ENCODE data around the gene C7orf25.
"Not testable (repeated sequence)": the region's sequence is repeated elsewhere in the genome, so short reads cannot be mapped to it uniquely, and the experiment has no call there.

The C7orf25 gene

DNA sequence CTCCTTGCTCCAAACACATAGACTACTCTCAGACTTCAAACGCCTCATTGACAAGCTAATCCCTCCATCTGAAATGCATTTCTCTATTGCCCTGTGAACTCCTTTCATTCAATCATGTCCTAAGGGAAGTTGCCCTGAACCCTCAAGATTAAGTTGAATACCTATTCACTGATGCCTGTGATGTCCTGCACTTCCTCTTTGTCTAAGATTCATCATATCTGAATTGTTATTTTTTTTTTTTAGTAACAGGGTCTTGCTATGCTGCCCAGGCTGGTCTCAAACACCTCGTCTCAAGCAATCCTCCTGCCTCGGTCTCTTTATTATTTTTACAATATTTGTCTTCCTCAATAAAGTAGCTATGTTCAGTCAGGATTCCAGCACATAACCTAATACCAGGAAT is 16.9 kb upstream of the C7orf25 start:
- FAIRE-seq, result no peak

DNA sequence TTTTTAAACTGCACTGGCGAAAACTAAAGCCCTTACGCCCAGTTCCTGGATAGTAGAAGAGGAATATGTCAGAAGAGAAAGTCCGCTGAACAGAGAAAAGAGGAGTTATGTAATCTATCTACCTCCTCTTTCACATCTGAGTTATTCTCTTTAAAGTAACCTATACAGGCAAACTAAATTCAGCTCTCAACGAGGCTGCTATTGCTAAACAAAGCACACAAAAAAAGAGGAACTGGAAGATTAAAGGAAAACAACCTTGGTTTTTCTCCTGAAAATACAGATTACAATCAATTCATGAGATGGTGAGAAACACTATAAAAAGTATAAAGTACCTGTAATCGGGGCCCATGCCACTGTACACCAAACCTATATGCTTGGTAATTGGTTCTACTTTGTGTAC is 14.3 kb upstream of the C7orf25 start:
- FAIRE-seq, result no peak

DNA sequence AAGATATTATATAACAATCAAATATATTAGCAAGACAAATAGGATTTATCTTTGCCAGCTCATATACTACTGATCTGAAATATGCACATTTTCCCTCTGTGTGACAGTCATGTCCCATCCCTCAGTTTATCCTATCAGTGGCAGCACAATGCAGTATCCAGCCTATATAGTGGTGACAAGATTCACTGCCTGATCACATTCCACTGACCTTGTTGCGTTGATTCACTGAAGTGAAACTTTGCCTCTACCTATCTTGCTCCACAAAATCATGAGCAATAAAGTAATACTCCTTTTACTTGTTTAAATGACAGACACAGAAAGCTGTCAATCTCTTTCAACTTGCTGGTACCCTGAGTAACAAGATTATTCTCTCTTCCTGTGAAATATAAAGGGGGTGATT is 13.8 kb upstream of the C7orf25 start:
- FAIRE-seq, result no peak

DNA sequence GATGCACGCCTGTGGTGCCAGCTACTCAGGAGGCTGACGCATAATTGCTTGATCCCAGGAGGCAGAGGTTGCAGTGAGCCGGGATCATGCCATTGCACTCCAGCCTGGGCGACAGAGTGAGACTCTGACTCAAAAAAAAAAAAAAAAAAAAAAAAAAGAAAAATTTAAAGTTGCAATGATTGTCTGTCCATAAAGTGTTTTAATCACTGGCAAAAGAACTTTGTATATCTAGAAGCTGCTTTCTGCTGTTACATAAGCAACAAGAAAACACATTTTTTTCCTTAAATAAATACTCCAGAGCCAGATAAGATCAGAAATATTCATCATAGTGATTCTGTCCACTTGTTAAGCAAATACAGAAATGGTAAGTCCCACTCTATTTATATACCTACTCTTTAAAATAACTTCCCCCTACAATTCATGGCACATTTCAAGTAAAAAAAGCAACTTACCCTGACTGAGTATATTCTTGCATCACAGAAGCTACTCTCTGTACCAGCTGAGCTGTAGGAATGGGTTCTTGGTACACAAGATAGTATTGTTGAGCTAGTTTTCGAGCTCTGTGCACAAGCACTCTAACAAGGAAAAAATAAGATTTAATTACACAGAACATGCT is 12.5 kb upstream of the C7orf25 start:
- FAIRE-seq, result no peak

DNA sequence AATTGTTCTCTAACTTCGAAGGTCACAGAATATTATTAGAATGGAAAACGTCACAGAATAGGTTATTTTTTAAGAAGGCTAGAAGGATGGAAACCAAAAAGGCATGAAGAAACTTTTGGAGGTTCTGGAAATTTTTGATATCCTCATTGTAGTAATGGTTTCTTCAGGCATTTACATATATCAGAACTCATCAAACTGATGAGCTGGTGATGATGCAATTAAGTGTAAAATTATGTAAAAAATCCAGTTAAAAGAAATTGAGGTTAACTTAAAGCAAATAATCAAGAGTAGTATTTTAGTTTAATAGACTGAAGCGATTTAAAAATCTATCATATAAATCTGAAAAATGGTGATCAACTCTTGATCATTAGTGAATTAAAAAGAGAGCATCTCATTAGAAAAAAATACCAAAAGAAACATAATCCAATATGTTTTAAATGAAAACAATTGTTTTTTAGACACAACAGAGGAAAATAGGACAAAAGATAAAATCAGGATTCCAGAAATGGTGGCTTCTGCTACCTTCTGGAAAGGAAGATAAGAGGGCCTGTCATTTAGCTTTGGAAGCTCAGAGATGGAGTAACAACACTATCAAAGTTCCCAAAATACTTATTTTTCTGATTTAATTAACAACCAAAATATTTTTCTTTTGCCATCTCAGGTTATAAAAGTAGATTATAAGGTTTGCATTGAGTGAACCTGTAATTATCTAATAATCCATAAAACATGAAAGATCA is 10.3 kb upstream of the C7orf25 start:
- peak; percentile 55 for FAIRE-seq

DNA sequence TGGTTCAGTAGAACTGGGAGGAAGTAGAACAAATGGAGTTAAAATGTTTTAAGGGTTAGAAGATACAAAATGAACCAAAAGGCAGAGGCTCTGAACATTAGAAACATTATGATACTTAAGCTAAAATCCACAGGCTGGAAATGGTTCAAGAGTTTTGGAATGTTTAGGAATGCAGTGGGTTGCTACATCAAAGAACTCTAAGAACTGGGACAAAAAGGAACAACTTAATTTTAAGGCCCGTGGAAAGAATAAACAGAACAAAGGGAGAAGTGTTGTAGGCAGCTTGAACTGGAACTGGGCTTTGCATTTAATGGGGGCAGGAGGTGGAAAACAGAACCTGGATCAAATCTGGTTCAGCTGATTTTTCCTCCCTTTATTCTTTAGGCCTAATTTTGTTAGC is 3.5 kb upstream of the C7orf25 start:
- no peak for FAIRE-seq

DNA sequence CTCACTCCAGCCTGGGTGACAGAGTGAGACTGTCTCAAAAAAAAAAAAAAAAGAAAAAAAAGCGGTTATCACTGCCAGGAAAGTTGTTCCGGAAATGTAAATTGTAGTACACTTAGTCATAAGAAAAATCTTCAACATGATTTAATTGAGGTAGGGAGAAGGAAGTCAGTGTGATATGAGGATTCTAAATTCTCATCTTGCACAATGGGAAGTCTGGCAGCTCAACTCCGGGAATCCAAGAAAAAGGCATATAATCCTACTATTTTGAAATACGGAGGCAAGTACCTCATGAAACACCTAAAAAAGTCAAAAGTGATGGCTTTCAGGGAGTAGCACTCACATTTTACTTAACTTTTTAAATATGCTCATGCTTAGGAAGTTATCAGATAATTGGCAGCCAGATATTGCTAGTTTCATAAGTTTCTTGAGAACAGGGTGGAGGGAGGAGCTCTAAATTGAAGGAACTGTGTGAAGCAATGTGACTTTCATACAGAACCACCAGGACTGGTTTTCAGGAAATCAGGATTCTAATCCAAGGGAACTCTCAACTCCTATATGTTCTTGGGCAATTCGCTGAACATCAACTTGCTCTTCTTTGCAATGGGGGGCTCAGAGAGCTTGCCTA is 2.7 kb upstream of the C7orf25 start:
- FAIRE-seq, result no peak

DNA sequence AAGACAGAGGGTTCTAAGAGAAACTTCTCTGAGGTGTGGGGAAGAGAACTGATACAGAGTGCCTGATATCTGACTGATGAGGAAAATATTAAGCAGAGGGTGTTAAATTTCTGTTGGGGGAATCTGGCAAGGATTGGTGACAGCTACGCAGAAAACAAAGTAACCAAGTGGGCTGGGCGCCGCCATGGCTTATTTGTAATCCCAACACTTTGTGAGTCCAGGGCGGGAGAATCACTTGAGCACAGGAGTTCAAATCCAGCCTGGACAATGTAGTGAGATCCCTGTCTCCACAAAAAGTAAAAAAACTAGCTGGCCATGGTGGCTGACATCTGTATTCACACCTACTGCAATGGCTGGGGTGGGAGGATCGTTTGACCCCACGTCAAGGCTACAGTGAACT is 2.1 kb upstream of the C7orf25 start:
- FAIRE-seq, result no peak

DNA sequence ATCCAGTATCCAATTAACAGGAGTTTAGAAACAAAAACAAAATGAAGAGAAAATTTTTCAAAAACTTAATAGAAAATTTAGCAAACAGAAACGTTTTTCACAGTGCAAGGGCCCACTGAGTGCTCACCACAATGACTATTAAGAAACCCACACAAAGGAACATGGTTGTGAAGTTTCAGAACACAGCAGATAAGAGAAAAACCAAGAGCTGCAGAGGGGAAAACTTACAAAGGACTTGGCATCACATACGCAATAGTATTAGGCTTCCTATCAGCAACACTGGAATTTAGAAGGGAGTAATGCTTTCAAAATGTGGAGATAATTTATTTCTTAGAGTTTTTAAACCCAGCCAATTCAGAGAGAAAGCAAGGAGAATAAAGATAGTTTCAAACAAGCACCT is 1.7 kb upstream of the C7orf25 start:
- FAIRE-seq, result no peak

DNA sequence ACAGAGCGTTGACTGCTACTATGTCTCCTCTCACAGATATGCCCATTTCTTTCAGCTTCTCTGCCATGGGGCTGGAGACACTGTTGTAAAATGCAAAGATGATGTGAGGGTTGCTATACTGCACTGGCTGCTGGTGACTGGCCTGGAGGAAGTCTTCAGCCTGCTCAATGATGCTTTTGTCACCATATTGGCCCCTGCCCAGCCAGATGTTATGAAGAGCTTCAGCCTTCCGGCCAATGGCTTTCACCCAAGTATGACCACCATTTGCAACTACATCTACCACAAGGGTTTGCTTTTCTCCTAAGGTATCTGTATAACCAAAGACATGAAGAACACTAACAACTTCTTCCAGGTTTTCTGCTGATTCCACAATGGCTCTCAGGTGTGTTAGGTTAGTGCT is 1.6 kb downstream of the C7orf25 start:
- no peak for FAIRE-seq

DNA sequence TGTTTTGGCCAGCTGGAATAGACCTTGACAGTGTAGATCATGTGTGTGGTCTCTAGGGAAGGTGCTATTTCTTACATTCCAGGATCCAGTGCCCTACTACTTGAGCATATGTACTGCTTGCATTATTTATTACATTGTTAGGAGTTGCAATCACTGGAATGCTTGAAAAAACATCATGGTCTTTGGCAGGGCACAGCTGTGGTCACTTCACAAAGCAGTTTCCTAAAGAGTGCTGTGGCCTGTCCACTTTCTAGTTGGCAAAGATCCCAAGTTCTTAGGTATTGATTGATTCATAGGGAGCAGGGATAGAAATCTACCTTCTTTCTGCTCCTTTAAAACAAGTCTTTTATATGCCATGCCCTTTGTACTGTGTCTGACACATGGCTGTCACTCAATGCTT is 4.6 kb downstream of the C7orf25 start:
- no peak for FAIRE-seq

DNA sequence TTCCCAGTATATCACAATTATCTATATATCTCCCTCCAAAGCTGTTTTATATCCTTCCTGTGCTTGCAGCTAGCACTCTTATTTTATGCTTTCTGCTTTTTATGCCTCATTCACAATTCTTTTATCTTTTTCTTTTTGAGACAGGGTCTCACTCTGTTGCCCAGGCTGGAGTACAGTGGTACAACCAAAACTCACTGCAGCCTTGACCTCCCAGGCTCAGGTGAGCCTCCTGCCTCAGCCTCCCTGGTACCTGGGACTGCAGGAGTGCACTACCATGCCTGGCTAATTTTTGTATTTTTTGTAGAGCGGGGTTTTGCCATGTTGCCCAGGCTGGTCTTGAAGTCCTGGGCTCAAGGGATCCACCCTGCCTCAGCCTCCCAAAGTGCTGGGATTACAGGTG is 5.7 kb downstream of the C7orf25 start:
- FAIRE-seq, result no peak

DNA sequence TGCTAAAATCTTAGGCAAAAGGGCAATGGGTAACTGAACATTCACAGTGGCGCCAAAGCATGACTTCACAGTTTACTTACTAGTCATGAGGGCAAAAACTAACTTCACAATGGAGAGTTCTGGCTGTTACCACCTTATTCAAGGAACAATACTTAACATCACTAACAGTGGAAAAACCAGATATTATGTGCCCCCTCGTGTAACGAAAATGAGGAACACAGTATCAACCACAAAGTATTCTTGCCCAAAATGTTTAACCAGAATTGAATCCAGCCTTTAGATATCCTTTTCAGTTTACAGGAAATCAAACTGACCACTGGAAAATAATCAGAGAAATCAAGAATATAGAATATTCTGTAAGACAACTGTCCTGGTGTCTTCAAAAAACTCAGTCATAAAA is 9.5 kb downstream of the C7orf25 start:
- no peak for FAIRE-seq

DNA sequence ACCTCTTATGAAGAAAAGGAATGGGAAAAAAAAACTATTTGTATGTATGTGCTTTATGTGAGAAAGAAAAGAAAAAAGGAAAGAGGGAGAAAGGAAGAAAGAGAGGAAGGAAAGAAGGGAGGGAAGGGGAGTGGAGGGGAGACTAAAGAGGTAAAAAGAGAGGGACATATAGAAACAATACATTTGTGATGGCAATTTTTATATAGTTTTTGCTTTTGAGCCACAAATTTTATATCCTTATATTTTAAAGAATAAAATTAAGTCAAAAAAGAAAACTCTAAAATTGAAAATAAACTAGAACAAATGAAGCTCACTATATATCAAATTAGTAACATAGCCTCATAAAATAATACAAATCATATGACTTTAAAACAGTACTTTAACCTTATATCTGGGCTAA is 11.0 kb downstream of the C7orf25 start:
- FAIRE-seq, result no peak

DNA sequence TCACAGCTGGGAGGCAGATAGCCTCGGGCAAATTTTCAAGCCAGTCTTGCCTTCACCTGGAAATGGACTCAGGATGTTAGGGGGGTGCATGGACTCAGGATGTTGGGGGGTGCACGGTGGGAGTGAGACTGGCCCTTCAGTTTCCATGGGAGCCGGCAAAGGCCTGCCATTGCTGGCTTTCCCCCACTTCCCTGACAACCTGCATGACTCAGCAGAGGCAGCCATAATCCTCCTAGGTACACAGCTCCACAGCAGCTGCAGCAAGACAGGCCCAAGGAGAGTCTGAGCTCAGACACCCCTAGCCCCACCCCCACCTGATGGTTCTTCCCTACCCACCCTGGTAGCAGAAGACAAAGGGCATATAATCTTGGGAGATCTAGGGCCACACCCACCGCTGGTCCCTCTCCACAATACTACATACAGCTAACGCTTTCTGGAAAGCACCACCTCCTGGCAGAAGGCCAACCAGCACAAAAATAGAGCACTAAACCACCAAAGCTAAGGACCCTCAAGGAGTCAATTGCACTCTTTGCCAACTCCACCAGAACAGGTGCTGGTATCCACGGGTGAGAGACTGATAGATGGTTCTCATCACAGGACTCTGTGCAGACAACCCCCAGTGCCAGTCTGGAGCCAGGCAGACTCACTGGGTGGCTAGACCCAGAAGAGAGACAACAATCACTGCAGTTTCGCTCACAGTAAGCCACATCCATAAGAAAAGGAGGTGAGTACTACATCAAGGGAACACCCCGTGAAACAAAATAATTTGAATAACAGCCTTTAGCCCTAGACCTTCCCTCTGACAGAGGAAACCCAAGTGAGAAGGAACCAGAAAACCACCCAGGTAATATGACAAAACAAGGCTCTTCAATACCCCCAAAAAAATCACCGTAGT is 18.3 kb downstream of the C7orf25 start:
- FAIRE-seq, result no peak

DNA sequence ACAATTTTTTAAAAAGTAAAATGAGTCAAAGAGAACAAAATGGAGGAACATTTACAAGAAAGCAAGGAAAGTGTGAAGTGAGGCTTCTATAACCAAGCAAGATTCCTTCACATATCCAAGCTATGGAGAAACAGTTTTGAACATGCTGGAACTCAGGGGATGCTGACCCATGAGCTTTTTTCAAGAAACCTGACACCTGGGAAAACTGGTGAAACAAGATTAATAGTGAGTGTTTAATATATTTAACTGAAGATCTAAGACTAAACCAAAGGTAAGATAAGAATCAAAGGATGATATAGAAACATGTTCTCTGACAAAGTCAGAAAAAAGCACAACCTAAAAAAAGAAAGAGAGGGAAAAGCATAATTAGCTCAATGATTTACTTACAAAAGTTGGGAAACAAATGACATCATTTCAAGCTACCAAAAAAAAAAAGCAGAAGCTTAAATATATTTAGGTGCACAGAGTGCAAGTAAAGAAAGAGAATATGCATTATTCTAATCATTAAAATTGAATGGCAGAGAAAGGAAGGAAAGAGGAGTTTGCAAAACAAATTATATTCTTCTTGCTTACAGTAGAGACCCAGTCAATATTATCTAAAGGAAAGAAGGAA is 24.9 kb downstream of the C7orf25 start:
- no peak for FAIRE-seq

DNA sequence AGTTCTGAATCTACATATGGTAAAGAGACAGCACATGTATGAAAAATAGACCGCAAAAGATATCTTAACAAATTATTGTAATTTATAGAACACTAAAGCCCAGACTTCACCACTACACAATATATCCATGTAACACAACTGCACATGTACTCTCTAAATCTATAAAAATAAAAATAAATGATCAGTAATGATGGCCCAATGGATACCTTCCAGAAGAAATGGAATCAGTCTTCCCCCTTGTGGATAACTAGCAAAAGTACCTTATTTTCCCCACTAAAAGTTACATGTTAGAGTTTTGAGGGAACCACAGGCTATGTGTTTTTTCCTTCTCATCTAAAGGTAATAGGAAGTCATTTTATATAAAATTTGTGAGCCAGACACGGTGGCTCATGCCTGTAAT is 25.7 kb downstream of the C7orf25 start:
- peak; percentile 80 for FAIRE-seq

DNA sequence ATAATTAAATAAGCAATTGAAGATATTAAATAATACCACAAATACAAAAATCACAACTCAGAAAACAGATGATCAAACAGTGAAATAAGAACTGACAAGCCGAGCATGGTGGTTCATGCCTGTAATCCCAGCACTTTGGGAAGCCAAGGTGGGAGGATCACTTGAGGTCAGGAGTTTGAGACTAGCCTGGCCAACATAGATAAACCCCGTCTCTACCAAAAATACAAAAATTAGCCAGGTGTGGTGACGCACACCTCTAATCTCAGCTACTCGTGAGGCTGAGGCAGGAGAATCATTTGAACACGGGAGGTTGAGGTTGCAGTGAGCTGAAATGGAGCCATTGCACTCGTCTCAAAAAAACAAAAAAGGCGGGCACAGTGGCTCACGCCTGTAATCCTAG is 26.7 kb downstream of the C7orf25 start:
- FAIRE-seq, result not testable (repeated sequence)

DNA sequence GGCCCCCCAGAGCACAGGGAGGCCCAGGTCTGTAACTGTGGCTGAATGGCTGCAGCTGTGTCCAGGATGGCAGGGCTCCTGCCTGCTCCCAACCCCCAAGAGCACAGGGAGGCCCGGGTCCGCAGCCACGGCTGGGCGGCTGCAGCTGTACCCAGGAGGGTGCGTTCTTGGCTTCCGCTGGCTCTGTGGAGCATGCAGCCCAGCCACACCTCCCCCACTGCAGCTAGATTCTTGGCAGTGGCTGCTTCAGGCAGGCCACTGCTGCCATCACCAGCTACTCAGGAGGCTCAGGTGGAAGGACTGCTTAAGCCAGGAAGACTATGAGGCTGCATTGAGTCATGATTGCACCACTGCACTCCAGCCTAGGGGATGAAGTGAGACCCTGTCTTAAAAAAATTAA is 27.9 kb downstream of the C7orf25 start:
- no peak for FAIRE-seq

DNA sequence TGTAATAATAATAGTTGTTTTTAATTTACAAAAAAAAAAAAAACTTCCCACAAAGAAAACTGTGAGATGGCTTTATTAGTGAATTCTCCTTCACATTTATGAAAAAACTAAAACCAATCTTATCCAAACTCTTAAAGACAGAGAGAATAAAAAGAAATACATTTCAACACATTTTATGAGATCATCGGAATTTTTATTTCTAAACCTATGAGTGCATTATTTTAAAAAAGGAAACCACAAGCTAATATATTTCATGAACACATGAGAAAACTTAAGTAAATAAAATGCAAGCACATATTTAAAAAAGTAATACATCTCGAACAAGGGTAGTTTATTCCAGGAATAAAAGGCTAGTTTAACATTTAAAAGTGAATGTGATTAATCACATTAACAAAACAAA is 31.5 kb downstream of the C7orf25 start:
- peak; percentile 55 for FAIRE-seq

DNA sequence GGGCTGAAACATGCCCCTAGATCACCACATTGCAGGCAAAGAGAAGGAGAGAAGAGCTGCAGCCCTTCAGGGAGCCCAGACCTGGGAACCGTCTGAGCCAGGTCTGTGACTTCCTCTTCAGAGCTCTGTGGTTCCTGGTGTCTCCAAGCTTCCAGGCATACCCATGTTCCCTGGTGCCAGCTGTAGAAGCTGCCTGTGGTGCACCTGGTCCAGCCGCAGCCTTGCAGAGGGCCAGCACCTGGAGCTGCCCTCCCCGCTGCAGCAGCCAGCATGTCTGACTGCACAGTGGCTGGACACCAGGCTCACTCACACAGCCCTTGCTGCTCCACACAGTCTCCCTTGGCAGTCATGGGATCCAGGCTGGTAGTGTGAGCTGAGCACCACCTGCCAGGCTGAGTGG is 33.6 kb downstream of the C7orf25 start:
- no peak for FAIRE-seq

DNA sequence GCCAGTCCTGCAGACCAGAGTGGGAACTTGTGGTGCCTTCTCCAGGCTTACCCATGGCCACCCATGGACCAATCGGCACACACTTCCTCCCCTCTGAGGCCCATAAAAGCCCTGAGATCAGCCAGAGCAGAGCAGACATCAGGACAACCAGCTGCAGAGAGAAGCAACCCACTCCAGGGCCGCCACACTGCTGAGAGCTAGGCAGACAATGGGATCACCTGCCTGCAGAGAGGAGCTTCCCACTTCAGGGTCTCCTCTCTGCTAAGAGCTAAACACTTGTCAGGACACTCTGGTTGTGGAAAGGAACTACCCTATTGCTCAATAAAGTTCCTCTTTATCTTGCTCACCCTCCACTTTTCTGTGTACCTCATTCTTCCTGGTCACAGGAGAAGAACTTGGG is 34.0 kb downstream of the C7orf25 start:
- FAIRE-seq, result no peak
